Iris pigment epithelial cell (primary cell): ENCODE data around the gene MEST.
"Not testable (repeated sequence)": the region's sequence is repeated elsewhere in the genome, so short reads cannot be mapped to it uniquely, and the experiment has no call there.

Source experiments
- DNase-seq: peaks from one replicate; pipeline ENCODE4 v3.0.0-alpha.2; 2011; ENCODE audit warnings: low read depth

MEST gene

DNA sequence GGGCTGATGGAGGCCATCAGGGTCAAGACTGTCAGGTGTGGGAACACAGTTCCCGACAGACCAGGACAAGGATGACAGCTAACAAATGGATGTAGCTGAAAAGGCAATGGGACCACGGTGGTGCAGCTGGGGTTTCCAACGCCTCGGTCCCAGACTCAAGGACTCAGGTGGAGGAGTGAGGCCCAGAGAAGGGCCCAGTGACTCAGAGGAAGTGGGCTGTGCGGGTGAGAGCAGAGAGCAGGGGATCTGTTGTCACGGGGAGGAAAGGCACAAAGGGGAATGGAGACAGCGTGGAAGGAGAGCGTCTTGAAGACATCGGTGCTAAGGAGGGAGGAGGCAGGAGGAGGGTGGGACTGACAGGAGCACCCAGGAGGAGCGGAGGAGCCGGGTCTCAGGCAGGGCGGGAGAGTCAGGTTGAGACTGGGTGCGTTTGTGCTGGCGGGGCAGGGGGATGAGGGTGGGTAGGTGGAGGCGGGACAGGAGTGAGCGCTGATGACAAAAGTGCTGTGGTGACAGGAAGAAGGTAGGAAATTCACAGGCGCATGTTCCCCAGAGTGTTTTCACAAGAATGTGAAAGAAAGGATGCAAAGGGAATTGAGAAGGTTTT lies 31.7 kb downstream of the MEST start:
- not testable (repeated sequence) for DNase-seq

- no peak for DNase-seq
Measured at GRCh38 chr7:130524628-130525027, 32.7 kb downstream of the MEST start.

GRCh38 chr7:130527752-130528355 lies 36.0 kb downstream of the MEST start:
- not testable (repeated sequence) for DNase-seq

GRCh38 chr7:130529417-130529816 lies 37.5 kb downstream of the MEST start:
- DNase-seq, result peak; percentile 43

- DNase-seq, result not testable (repeated sequence)
Measured at GRCh38 chr7:130537894-130538293, 46.0 kb downstream of the MEST start.

GRCh38 chr7:130541287-130541686 lies 49.4 kb downstream of the MEST start:
- DNase-seq, result not testable (repeated sequence)

GRCh38 chr7:130542297-130542696 lies 50.4 kb downstream of the MEST start:
- DNase-seq, result not testable (repeated sequence)

- no peak for DNase-seq
Measured at GRCh38 chr7:130543487-130544010, 51.7 kb downstream of the MEST start.

GRCh38 chr7:130544356-130544755 lies 52.5 kb downstream of the MEST start:
- no peak for DNase-seq

GRCh38 chr7:130553398-130554029 lies 61.6 kb downstream of the MEST start:
- no peak for DNase-seq

DNA sequence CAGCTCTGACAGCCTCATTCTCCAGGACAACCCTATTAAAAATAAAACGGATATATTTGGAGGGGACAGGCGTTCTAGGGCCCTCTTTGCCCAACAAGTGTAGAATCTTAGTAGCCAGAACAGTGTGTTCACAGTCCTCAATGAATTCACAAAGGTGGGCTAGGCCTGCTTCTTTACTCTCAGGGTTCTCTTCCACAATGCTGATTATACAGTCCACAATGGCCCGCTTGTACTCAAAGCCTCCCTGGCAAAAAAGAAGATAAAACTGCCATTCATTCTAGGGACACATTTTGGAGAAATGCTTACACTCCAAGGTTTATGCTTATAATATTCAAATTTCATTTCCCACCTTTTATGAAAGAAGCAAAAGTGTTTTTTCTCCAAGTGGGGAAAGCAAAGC lies 62.6 kb downstream of the MEST start:
- DNase-seq, result no peak
